GM18907 (cell line): ENCODE measurements around the gene PLEKHO1.
A peak's percentile ranks its signal among the peaks of the same experiment; 100 is the strongest.
"Not testable (repeated sequence)": the region's sequence is repeated elsewhere in the genome, so short reads cannot be mapped to it uniquely, and the experiment has no call there.

ENCODE experiments used
- ATAC-seq: cut with Tn5 transposase; IDR thresholded peaks from one replicate; pipeline ENCODE4 v1.9.1; 2021; ENCODE audit warnings: mild to moderate bottlenecking, moderate library complexity; ENCODE audit not compliant: unreplicated experiment

PLEKHO1 gene

GRCh38 chr1:150149271-150150132 lies at the start of gene PLEKHO1:
Gene PLEKHO1, plus strand, starts transcription at chr1:150149916. Its CDS starts 342 bp downstream, at chr1:150150258.
- peak; percentile 43 for ATAC-seq

- no peak for ATAC-seq
Measured at GRCh38 chr1:150102986-150103385, 46.7 kb upstream of the PLEKHO1 start.

GRCh38 chr1:150106341-150106740 lies 43.4 kb upstream of the PLEKHO1 start:
- no peak for ATAC-seq

- ATAC-seq = no peak
Measured at GRCh38 chr1:150109586-150109985, 40.1 kb upstream of the PLEKHO1 start.

- no peak for ATAC-seq
Measured at GRCh38 chr1:150110116-150110515, 39.6 kb upstream of the PLEKHO1 start.

- no peak for ATAC-seq
Measured at GRCh38 chr1:150111670-150112069, 38.0 kb upstream of the PLEKHO1 start.

- no peak for ATAC-seq
Measured at GRCh38 chr1:150115121-150115520, 34.6 kb upstream of the PLEKHO1 start.

- no peak for ATAC-seq
Measured at GRCh38 chr1:150118716-150119115, 31.0 kb upstream of the PLEKHO1 start.

- no peak for ATAC-seq
Measured at GRCh38 chr1:150121236-150121862, 28.4 kb upstream of the PLEKHO1 start.

GRCh38 chr1:150126811-150127210 lies 22.9 kb upstream of the PLEKHO1 start:
- no peak for ATAC-seq

GRCh38 chr1:150127464-150127863 lies 22.3 kb upstream of the PLEKHO1 start:
- ATAC-seq = no peak

- ATAC-seq = no peak
Measured at GRCh38 chr1:150127868-150128267, 21.8 kb upstream of the PLEKHO1 start.

GRCh38 chr1:150132372-150132771 lies 17.3 kb upstream of the PLEKHO1 start:
- no peak for ATAC-seq

GRCh38 chr1:150134537-150134936 lies 15.2 kb upstream of the PLEKHO1 start:
- ATAC-seq = no peak

- ATAC-seq = not testable (repeated sequence)
Measured at GRCh38 chr1:150135400-150135799, 14.3 kb upstream of the PLEKHO1 start.

- ATAC-seq = no peak
Measured at GRCh38 chr1:150138044-150138443, 11.7 kb upstream of the PLEKHO1 start.

- ATAC-seq = no peak
Measured at GRCh38 chr1:150141452-150141851, 8.3 kb upstream of the PLEKHO1 start.

- ATAC-seq = no peak
Measured at GRCh38 chr1:150142083-150142482, 7.6 kb upstream of the PLEKHO1 start.

- ATAC-seq = no peak
Measured at GRCh38 chr1:150144606-150145005, 5.1 kb upstream of the PLEKHO1 start.

- ATAC-seq = not testable (repeated sequence)
Measured at GRCh38 chr1:150146016-150146415, 3.7 kb upstream of the PLEKHO1 start.

- ATAC-seq = no peak
Measured at GRCh38 chr1:150146849-150147542, 2.7 kb upstream of the PLEKHO1 start.

- ATAC-seq = no peak
Measured at GRCh38 chr1:150148837-150149270, 862 bp upstream of the PLEKHO1 start.
